Type B pancreatic cell (in vitro differentiated cells): Measurements from ENCODE around the gene DPPA4. TPM values are rescaled to one million over a fixed set of nuclear protein-coding genes. Genes with fewer than 3 reads are reported as not detected.

Experiments used
- DNase-seq: peaks from one replicate; pipeline ENCODE4 v3.0.0; 2021; ENCODE audit warnings: mixed read lengths; ENCODE audit not compliant: unreplicated experiment; ENCODE audit errors: extremely low spot score
- H3K27ac Mint-ChIP-seq: 2 replicates; pipeline ENCODE4 v1.8.0; 2021; ENCODE audit warnings: mild to moderate bottlenecking, mixed read lengths
- H3K27me3 Mint-ChIP-seq: 2 replicates; pipeline ENCODE4 v1.8.0; 2021; ENCODE audit warnings: mixed read lengths
- H3K36me3 Mint-ChIP-seq: 2 replicates; pipeline ENCODE4 v1.8.0; 2021; ENCODE audit warnings: mixed read lengths
- H3K4me1 Mint-ChIP-seq: one replicate; pipeline ENCODE4 v1.8.0; 2021; ENCODE audit warnings: mixed read lengths; ENCODE audit not compliant: unreplicated experiment
- H3K4me3 Mint-ChIP-seq: 2 replicates; pipeline ENCODE4 v1.8.0; 2021; ENCODE audit warnings: mild to moderate bottlenecking, mixed read lengths
- H3K9me3 Mint-ChIP-seq: 2 replicates; pipeline ENCODE4 v1.8.0; 2021; ENCODE audit warnings: mixed read lengths
- CTCF ChIP-seq: fragments of 200-600 bp; sonication (generic); conservative IDR thresholded peaks from 2 replicates; pipeline ENCODE4 v1.5.0; 2021; ENCODE audit warnings: antibody characterized with exemption, mild to moderate bottlenecking
- total RNA-seq: library from RNA; stranded (reverse); gene quantifications from 2 replicates; pipeline ENCODE4 v1.2.1, GENCODE V29; 2021; ENCODE audit warnings: low replicate concordance

Gene DPPA4
- total RNA-seq, 1 donor from 2014 or later = 14.9 TPM

GRCh38 chr3:109356442-109357155 lies 19.3 kb upstream of the DPPA4 start:
- H3K27me3 Mint-ChIP-seq = peaks cover 20% of the 10 kb centered on the region
- DNase-seq = no peak
- TF ChIP-seq CTCF = no peak
- H3K4me1 Mint-ChIP-seq = peaks cover 14% of the 10 kb centered on the region
- H3K4me3 Mint-ChIP-seq = no peak overlapping the region
- H3K36me3 Mint-ChIP-seq = no peaks in the 10 kb centered on the region
- H3K27ac Mint-ChIP-seq = no peak overlapping the region
- no peaks in the 10 kb centered on the region for H3K9me3 Mint-ChIP-seq

GRCh38 chr3:109355625-109356441 lies 18.5 kb upstream of the DPPA4 start:
- TF ChIP-seq CTCF = no peak
- Mint-ChIP-seq H3K4me1 (peaks cover 14% of the 10 kb centered on the region), H3K9me3 (no peaks in the 10 kb centered on the region), H3K4me3 (peak overlapping the region; percentile 78), H3K36me3 (no peaks in the 10 kb centered on the region), H3K27ac (no peak overlapping the region), H3K27me3 (peaks cover 18% of the 10 kb centered on the region)
- no peak for DNase-seq

- H3K27ac Mint-ChIP-seq = no peak overlapping the region
- peaks cover 17% of the 10 kb centered on the region for H3K27me3 Mint-ChIP-seq
- peaks cover 14% of the 10 kb centered on the region for H3K4me1 Mint-ChIP-seq
- H3K9me3 Mint-ChIP-seq = no peaks in the 10 kb centered on the region
- H3K4me3 Mint-ChIP-seq = no peak overlapping the region
- DNase-seq = no peak
- H3K36me3 Mint-ChIP-seq = no peaks in the 10 kb centered on the region
- no peak for TF ChIP-seq CTCF
Measured at GRCh38 chr3:109353057-109353456, 15.7 kb upstream of the DPPA4 start.

- H3K4me3 Mint-ChIP-seq = no peak overlapping the region
- no peak for DNase-seq
- no peak for TF ChIP-seq CTCF
- peaks cover 8% of the 10 kb centered on the region for H3K4me1 Mint-ChIP-seq
- no peak overlapping the region for H3K27ac Mint-ChIP-seq
- no peaks in the 10 kb centered on the region for H3K9me3 Mint-ChIP-seq
- no peaks in the 10 kb centered on the region for H3K36me3 Mint-ChIP-seq
- H3K27me3 Mint-ChIP-seq = peaks cover 6% of the 10 kb centered on the region
Measured at GRCh38 chr3:109351231-109351630, 13.9 kb upstream of the DPPA4 start.

GRCh38 chr3:109346770-109347295 lies 9.5 kb upstream of the DPPA4 start:
- Mint-ChIP-seq H3K36me3 (no peaks in the 10 kb centered on the region), H3K4me3 (no peak overlapping the region), H3K9me3 (no peaks in the 10 kb centered on the region), H3K4me1 (no peaks in the 10 kb centered on the region), H3K27ac (no peak overlapping the region), H3K27me3 (no peaks in the 10 kb centered on the region)
- TF ChIP-seq CTCF = no peak
- DNase-seq = no peak
